AG10803 (cell line): ENCODE data around the gene VAV2.

Experiments
- DNase-seq: peaks from one replicate; pipeline ENCODE4 v3.0.0; 2010; ENCODE audit warnings: low read depth
- H3K4me3 ChIP-seq: 2 replicates; pipeline ENCODE4 v1.5.1; 2011; ENCODE audit warnings: mild to moderate bottlenecking, low read length, control low read depth
- TF ChIP-seq, protein P1 (sequence below): conservative IDR thresholded peaks from 2 replicates; pipeline ENCODE4 v1.5.1; 2011; ENCODE audit warnings: mild to moderate bottlenecking, low read length, control low read depth, inconsistent platforms

VAV2 gene, protein sequence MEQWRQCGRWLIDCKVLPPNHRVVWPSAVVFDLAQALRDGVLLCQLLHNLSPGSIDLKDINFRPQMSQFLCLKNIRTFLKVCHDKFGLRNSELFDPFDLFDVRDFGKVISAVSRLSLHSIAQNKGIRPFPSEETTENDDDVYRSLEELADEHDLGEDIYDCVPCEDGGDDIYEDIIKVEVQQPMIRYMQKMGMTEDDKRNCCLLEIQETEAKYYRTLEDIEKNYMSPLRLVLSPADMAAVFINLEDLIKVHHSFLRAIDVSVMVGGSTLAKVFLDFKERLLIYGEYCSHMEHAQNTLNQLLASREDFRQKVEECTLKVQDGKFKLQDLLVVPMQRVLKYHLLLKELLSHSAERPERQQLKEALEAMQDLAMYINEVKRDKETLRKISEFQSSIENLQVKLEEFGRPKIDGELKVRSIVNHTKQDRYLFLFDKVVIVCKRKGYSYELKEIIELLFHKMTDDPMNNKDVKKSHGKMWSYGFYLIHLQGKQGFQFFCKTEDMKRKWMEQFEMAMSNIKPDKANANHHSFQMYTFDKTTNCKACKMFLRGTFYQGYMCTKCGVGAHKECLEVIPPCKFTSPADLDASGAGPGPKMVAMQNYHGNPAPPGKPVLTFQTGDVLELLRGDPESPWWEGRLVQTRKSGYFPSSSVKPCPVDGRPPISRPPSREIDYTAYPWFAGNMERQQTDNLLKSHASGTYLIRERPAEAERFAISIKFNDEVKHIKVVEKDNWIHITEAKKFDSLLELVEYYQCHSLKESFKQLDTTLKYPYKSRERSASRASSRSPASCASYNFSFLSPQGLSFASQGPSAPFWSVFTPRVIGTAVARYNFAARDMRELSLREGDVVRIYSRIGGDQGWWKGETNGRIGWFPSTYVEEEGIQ

DNA sequence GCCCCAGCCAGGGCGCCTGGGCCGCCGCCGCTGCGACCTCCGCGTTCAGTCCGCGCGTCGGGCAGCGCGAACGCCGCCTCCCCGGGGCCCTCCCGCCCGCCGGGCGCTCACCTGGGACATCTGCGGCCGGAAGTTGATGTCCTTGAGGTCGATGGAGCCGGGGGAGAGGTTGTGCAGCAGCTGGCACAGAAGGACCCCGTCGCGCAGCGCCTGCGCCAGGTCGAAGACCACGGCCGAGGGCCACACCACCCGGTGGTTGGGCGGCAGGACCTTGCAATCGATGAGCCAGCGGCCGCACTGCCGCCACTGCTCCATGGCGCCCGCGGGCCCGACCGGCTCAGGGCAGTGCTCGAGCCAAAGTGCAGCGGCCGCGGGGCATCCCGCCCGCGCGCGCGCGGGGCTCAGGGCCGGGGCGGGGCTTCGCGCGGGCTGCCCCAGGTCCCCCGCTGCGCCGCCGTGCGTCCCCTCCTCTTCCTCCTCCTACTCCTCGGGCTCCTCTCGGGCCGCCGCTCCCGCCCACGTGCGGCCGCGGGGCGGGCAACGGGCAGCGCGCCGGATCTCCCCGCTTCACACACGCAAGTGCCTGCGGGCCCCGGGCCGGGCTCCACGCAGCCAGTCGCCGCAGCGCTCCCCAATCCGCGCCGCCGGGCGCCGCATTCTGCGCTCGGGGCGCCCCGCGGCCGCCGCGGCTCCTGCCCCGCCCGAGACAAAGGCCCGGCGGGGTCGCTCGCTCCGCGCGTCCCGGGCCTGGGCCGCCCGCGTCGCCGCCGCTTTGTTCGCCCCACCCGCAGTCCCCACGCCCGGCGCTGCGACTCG is at the start of gene VAV2:
Gene VAV2, minus strand, starts transcription at position 361 of the 816 bp plus-strand sequence. Its CDS starts 46 bp downstream, at position 315.
- TF ChIP-seq, protein P1, sequence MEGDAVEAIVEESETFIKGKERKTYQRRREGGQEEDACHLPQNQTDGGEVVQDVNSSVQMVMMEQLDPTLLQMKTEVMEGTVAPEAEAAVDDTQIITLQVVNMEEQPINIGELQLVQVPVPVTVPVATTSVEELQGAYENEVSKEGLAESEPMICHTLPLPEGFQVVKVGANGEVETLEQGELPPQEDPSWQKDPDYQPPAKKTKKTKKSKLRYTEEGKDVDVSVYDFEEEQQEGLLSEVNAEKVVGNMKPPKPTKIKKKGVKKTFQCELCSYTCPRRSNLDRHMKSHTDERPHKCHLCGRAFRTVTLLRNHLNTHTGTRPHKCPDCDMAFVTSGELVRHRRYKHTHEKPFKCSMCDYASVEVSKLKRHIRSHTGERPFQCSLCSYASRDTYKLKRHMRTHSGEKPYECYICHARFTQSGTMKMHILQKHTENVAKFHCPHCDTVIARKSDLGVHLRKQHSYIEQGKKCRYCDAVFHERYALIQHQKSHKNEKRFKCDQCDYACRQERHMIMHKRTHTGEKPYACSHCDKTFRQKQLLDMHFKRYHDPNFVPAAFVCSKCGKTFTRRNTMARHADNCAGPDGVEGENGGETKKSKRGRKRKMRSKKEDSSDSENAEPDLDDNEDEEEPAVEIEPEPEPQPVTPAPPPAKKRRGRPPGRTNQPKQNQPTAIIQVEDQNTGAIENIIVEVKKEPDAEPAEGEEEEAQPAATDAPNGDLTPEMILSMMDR: no peak
- DNase-seq: peak; percentile 63
- H3K4me3 ChIP-seq: peak within 1 kb of the TSS; percentile 87

DNA sequence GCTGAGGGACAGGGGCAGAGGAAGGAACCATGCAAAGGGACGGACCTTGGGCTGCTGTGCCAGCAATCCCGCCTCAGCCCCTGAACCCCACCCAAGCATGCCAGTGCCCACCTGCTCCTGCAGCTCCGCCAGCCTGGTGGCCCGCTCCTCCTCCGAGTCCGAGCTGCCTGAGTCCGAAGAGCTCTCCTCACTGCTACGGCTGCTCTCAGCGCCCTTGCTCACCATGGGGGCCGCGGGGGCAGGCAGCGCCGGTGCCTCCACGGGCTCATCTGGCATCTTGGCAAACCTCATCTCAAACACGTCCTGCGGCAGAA is 49.5 kb upstream of the VAV2 start:
- TF ChIP-seq, protein P1: no peak
- no peak overlapping the region for H3K4me3 ChIP-seq
- DNase-seq: no peak

GRCh38 chr9:134040781-134041648 is 48.9 kb upstream of the VAV2 start:
- H3K4me3 ChIP-seq: no peak overlapping the region
- no peak for DNase-seq
- TF ChIP-seq, protein P1: no peak

DNA sequence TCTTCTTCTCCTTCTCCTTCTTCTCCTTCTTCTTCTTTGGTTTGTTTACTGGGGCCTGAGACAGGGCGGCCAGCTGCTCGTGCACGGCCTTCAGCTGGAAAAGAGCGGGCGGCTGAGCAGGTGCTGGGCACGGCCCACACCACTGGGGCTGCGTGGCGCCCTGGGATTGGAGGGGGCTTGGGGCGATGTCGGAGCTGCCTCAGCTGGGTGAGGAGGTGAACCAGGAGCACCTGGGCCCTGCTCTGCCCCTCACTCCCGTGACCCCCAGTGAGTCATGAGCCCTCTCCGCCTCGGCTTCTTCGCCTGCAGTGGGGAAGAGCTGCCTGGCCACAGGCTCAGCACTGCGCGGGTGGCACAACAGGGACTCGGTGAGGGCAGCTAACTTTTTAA is 48.0 kb upstream of the VAV2 start:
- TF ChIP-seq, protein P1: no peak
- no peak overlapping the region for H3K4me3 ChIP-seq
- DNase-seq: no peak

DNA sequence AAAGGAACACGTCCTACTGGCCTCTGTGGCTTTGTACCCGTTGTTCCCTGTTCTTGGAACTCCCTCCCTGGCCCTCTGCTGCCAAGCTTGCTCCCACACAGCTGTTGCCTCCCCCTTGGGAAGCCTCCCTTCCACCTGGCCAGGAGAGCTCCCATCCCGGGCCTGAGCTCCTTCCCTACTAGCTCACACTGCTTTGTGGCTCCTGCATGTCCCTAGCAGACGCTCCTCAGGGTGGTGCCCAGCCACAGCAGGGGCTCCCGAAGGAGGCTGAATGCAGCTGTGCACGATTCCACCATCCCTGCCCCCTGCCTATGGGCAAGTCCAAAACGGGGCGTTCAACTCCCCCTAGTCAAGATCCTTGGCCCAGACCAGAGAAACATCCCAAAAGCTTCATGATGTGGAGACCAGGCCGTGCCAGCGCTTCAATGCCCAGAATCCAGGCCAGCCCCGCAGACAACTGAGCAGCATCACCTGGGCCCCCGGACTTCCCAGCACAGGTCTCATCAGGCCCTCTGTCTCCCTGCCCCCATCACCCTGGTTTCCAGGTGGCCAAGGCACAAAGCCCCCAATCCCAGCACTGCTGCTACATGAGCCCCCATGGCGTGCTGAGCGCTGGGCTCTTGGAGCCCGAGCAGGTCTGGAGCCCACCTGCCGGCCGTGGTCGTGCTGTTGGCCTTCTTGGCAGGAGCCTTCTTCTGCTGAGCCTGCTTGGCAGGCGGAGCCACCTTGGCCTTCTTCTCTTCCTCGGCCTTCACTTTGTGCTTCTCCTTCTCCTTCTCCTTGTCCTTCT is 47.5 kb upstream of the VAV2 start:
- H3K4me3 ChIP-seq: no peak overlapping the region
- DNase-seq: no peak
- TF ChIP-seq, protein P1: no peak

DNA sequence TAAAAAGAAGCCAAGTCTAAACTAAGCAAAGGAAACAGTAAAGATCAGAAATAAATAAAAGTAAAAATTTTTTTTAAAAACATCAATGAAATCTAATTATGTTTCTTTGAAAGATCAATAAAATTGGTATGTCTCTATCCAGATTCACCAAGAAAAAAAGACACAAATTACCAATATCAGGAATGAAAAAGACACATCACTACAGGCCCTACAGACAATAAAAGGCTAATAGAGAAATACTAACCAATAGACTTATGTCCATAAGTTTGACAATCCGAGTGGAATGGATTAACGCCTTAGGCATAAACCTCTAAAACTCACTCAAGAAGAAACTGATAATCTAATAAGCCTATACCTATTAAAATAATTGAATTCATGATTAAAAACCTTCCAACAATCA is 45.5 kb upstream of the VAV2 start:
- TF ChIP-seq, protein P1: no peak

More for the DNA sequence above, 45.5 kb upstream of the VAV2 start:
- H3K4me3 ChIP-seq: no peak overlapping the region
- DNase-seq: no peak
